Brain microvascular endothelial cell (primary cell): ENCODE results near the gene LGMN.

Experiments
- DNase-seq: peaks from one replicate; pipeline ENCODE4 v3.0.0-alpha.2; 2020
- H3K27ac ChIP-seq: fragments of 250-450 bp; sonication (Bioruptor Pico); 2 replicates; pipeline ENCODE4 v1.5.1; 2020; ENCODE audit warnings: mild to moderate bottlenecking, moderate library complexity
- H3K27me3 ChIP-seq: fragments of 250-450 bp; sonication (Bioruptor Pico); replicated peaks from 2 replicates; pipeline ENCODE4 v1.5.1; 2020; ENCODE audit warnings: mild to moderate bottlenecking
- H3K36me3 ChIP-seq: fragments of 250-450 bp; sonication (Bioruptor Pico); replicated peaks from 2 replicates; pipeline ENCODE4 v1.5.1; 2020; ENCODE audit warnings: mild to moderate bottlenecking
- H3K4me3 ChIP-seq: 2 replicates; pipeline ENCODE4 v1.5.1; 2011; ENCODE audit warnings: low read depth, mild to moderate bottlenecking, control low read depth, low read length, moderate library complexity
- in situ Hi-C: cut with HindIII; loops from 2 replicates; pipeline ENCODE4 v1.10.0; 2017; ENCODE audit warnings: low sequenced_read_pairs, low pct_ligation_motif_present
- TF ChIP-seq, protein P1 (sequence below): IDR thresholded peaks from 2 replicates; pipeline ENCODE4 v1.5.1; 2011; ENCODE audit warnings: low read depth, mild to moderate bottlenecking, moderate library complexity, low read length, control low read depth, inconsistent platforms; ENCODE audit errors: missing control alignments

LGMN gene

DNA sequence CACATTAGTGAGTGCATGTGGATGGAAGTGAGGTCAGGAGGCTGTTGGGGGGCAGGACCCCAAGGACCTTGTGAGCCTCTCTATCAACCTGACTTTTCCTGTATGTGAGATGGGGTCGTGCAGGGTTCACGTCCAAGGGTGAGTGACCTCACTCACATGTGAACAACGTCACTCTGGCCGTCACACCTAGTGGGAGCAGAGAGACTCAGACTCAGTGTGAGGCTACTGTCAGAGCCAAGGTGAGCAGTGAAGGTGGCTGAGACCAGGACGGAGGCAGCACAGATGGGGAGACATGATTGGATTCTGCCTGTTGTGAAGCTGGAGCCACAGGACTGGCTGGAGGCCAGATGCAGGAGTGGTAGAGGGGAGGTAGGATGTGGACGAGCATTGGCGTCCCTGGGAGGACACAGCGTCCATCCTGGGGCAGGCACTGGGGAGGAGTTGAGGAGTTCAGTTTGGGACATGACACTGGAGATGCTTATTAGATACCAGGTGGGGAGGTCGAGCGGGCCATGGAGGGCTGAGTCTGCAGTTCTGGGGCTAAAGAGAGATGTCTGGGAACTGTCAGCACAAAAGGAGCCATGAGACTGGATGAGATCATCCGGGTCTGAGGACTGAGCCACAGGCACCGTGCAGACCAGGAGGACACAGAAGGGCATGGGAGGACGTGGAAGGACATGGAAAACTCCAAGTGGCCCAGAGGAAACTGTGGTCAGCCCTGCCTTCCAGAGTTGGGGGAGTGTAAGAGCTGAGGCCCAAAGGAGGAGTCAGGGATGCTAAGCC is 92.8 kb downstream of the LGMN start:
- Histone ChIP-seq H3K27ac (no peak overlapping the region), H3K4me3 (no peak overlapping the region)

DNA sequence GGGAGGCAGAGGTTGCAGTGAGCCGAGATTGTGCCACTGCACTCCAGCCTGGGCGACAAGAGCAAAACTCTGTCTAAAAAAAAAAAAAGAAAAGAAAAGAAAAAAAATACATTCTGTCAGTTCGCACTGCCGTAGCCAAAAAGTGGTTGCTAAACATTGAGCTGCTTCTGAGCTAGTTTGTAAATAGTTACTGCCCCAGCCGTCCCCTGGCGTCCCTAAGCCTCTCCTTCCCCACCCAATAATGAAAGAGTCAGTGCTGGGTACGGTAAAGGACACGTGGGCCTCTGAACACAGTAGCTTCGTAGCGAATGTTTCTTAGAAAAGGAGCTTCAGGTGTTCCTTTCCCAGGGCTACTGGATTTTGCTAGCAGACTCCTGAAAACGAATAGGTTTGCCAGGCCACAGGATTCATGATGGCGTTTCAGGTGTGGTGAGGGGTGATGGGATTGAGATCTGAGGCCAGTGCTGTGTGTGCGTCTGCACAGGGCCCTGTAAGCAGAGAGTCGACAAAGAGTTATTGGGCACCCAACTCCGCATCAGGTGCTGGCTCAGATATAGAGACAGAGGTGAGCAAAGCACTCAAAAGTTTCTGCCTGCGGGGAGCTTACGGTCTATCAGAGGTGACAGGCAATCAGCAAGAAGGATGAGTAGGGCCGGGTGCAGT is 94.1 kb downstream of the LGMN start:
- Histone ChIP-seq H3K36me3 (peaks cover 10% of the 10 kb centered on the region), H3K27me3 (no peaks in the 10 kb centered on the region), H3K27ac (no peak overlapping the region), H3K4me3 (no peak overlapping the region)
- DNase-seq: no peak
- in situ Hi-C loops: no loop called here
- TF ChIP-seq, protein P1, sequence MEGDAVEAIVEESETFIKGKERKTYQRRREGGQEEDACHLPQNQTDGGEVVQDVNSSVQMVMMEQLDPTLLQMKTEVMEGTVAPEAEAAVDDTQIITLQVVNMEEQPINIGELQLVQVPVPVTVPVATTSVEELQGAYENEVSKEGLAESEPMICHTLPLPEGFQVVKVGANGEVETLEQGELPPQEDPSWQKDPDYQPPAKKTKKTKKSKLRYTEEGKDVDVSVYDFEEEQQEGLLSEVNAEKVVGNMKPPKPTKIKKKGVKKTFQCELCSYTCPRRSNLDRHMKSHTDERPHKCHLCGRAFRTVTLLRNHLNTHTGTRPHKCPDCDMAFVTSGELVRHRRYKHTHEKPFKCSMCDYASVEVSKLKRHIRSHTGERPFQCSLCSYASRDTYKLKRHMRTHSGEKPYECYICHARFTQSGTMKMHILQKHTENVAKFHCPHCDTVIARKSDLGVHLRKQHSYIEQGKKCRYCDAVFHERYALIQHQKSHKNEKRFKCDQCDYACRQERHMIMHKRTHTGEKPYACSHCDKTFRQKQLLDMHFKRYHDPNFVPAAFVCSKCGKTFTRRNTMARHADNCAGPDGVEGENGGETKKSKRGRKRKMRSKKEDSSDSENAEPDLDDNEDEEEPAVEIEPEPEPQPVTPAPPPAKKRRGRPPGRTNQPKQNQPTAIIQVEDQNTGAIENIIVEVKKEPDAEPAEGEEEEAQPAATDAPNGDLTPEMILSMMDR: no peak

More for the DNA sequence above, 92.8 kb downstream of the LGMN start:
- no peaks in the 10 kb centered on the region for H3K27me3 ChIP-seq
- TF ChIP-seq, protein P1: no peak
- no peak for DNase-seq
- peaks cover 16% of the 10 kb centered on the region for H3K36me3 ChIP-seq
- in situ Hi-C loops: no loop called here
